Neural cell (in vitro differentiated cells): ENCODE data around the gene METAP2. TPM values are rescaled to one million over a fixed set of nuclear protein-coding genes. Genes with fewer than 3 reads are reported as not detected.

ENCODE experiments used
- H2AFZ ChIP-seq: fragments of 200-600, 300-800 bp; sonication (generic), shearing (Covaris generic); 2 replicates; pipeline ENCODE4 v1.6.0; 2014; ENCODE audit warnings: low read depth, mild to moderate bottlenecking, antibody characterized with exemption, low read length, moderate library complexity
- H3F3A ChIP-seq: fragments of 200-600 bp; shearing (Covaris generic); 2 replicates; pipeline ENCODE4 v1.6.1; 2016; ENCODE audit warnings: mild to moderate bottlenecking, moderate library complexity, mixed read lengths, antibody characterized with exemption, low read length; ENCODE audit not compliant: insufficient read depth, poor library complexity, severe bottlenecking
- H3K27ac ChIP-seq: fragments of 200-600, 300-800 bp; sonication (generic), shearing (Covaris generic); 2 replicates; pipeline ENCODE4 v1.5.1; 2014; ENCODE audit warnings: mild to moderate bottlenecking, low read length, moderate library complexity
- H3K27me3 ChIP-seq: fragments of 300-800, 200-600 bp; sonication (generic), shearing (Covaris generic); 2 replicates; pipeline ENCODE4 v1.6.0; 2014; ENCODE audit warnings: mild to moderate bottlenecking, low read depth, low read length, moderate library complexity; ENCODE audit not compliant: insufficient read depth
- H3K36me3 ChIP-seq: fragments of 300-800, 200-600 bp; sonication (generic), shearing (Covaris generic); 2 replicates; pipeline ENCODE4 v1.5.1; 2014; ENCODE audit warnings: mild to moderate bottlenecking, antibody characterized with exemption, low read length, moderate library complexity; ENCODE audit not compliant: insufficient read depth
- H3K4me2 ChIP-seq: fragments of 300-800, 200-600 bp; sonication (generic), shearing (Covaris generic); 2 replicates; pipeline ENCODE4 v1.6.0; 2014; ENCODE audit warnings: mild to moderate bottlenecking, low read length
- H3K4me3 ChIP-seq: fragments of 300-800, 200-600 bp; sonication (generic), shearing (Covaris generic); 2 replicates; pipeline ENCODE4 v1.5.1; 2014; ENCODE audit warnings: mild to moderate bottlenecking, low read length, moderate library complexity
- H3K79me2 ChIP-seq: fragments of 200-600 bp; shearing (Covaris generic); replicated peaks from 2 replicates; pipeline ENCODE4 v1.6.0; 2014; ENCODE audit warnings: mild to moderate bottlenecking, low read length, moderate library complexity; ENCODE audit not compliant: insufficient read depth
- H3K9ac ChIP-seq: fragments of 300-800, 200-600 bp; sonication (generic), shearing (Covaris generic); 2 replicates; pipeline ENCODE4 v1.6.1; 2016; ENCODE audit warnings: mild to moderate bottlenecking, low read length, mixed read lengths
- H3K9me2 ChIP-seq: fragments of 200-600 bp; shearing (Covaris generic); 2 replicates; pipeline ENCODE4 v1.6.1; 2016; ENCODE audit warnings: mild to moderate bottlenecking, low read length, mixed read lengths; ENCODE audit not compliant: insufficient read depth
- H3K9me3 ChIP-seq: fragments of 200-600, 300-800 bp; sonication (generic), shearing (Covaris generic); 2 replicates; pipeline ENCODE4 v1.6.1; 2016; ENCODE audit warnings: mild to moderate bottlenecking, mixed run types, low read length, moderate library complexity, mixed read lengths
- H4K20me1 ChIP-seq: fragments of 200-600 bp; shearing (Covaris generic); 2 replicates; pipeline ENCODE4 v1.6.1; 2016; ENCODE audit warnings: mild to moderate bottlenecking, mixed run types; ENCODE audit not compliant: insufficient read depth
- CTCF ChIP-seq: fragments of 450-650 bp; IDR thresholded peaks from 2 replicates; pipeline ENCODE4 v1.5.1; 2014; ENCODE audit warnings: antibody characterized with exemption, mild to moderate bottlenecking, moderate library complexity; ENCODE audit not compliant: poor library complexity, severe bottlenecking
- EP300 ChIP-seq: fragments of 450-650 bp; conservative IDR thresholded peaks from 2 replicates; pipeline ENCODE4 v1.6.1; 2014; ENCODE audit warnings: antibody characterized with exemption, mild to moderate bottlenecking, moderate library complexity; ENCODE audit not compliant: poor library complexity, severe bottlenecking
- EZH2 ChIP-seq: fragments of 200-600, 300-800 bp; shearing (Covaris generic), sonication (generic); IDR thresholded peaks from 2 replicates; pipeline ENCODE4 v1.6.1; 2014; ENCODE audit warnings: antibody characterized with exemption, low read length, borderline replicate concordance, mild to moderate bottlenecking; ENCODE audit not compliant: insufficient read depth, poor library complexity, severe bottlenecking
- MXI1 ChIP-seq: fragments of 450-650 bp; conservative IDR thresholded peaks from 2 replicates; pipeline ENCODE4 v1.6.1; 2014; ENCODE audit warnings: antibody characterized with exemption, mild to moderate bottlenecking; ENCODE audit not compliant: poor library complexity, severe bottlenecking
- POLR2AphosphoS5 ChIP-seq: IDR thresholded peaks from 2 replicates; pipeline ENCODE4 v1.6.1; 2012
- RAD21 ChIP-seq: fragments of 450-650 bp; conservative IDR thresholded peaks from 2 replicates; pipeline ENCODE4 v1.6.1; 2014; ENCODE audit warnings: antibody characterized with exemption, mild to moderate bottlenecking, moderate library complexity
- SMC3 ChIP-seq: fragments of 450-650 bp; conservative IDR thresholded peaks from 2 replicates; pipeline ENCODE4 v1.6.1; 2014; ENCODE audit warnings: antibody characterized with exemption, mild to moderate bottlenecking, moderate library complexity; ENCODE audit not compliant: poor library complexity
- TAF1 ChIP-seq: IDR thresholded peaks from 2 replicates; pipeline ENCODE4 v1.6.1; 2012; ENCODE audit warnings: low read depth
- polyA plus RNA-seq: library from polyadenylated mRNA; depleted of rRNA; stranded (reverse); fragments of >200 nt; gene quantifications from 2 replicates; pipeline ENCODE4 v1.2.3, GENCODE V29; 2014
- TF ChIP-seq, protein P1 (sequence below): IDR thresholded peaks from 2 replicates; pipeline ENCODE4 v1.6.1; 2012; ENCODE audit warnings: borderline replicate concordance

METAP2 gene
- polyA plus RNA-seq, 1 donor from 2014 or later, result 78.0 TPM

GRCh38 chr12:95517246-95517645 is 43.3 kb downstream of the METAP2 start:
- Histone ChIP-seq H3K79me2 (no peaks in the 10 kb centered on the region), H4K20me1 (no peaks in the 10 kb centered on the region), H3K4me2 (no peak overlapping the region), H3K36me3 (peaks cover 15% of the 10 kb centered on the region), H3K9me3 (no peaks in the 10 kb centered on the region), H3K27me3 (no peaks in the 10 kb centered on the region), H3K4me3 (no peak overlapping the region), H3F3A (no peaks in the 10 kb centered on the region), H3K9me2 (no peaks in the 10 kb centered on the region), H2AFZ (no peak overlapping the region), H3K9ac (no peak overlapping the region), H3K27ac (no peak overlapping the region)
- TF ChIP-seq EZH2 (no peak), SMC3 (no peak), POLR2AphosphoS5 (no peak), EP300 (no peak), RAD21 (no peak), MXI1 (no peak), TAF1 (no peak), CTCF (no peak)
- TF ChIP-seq, protein P1, sequence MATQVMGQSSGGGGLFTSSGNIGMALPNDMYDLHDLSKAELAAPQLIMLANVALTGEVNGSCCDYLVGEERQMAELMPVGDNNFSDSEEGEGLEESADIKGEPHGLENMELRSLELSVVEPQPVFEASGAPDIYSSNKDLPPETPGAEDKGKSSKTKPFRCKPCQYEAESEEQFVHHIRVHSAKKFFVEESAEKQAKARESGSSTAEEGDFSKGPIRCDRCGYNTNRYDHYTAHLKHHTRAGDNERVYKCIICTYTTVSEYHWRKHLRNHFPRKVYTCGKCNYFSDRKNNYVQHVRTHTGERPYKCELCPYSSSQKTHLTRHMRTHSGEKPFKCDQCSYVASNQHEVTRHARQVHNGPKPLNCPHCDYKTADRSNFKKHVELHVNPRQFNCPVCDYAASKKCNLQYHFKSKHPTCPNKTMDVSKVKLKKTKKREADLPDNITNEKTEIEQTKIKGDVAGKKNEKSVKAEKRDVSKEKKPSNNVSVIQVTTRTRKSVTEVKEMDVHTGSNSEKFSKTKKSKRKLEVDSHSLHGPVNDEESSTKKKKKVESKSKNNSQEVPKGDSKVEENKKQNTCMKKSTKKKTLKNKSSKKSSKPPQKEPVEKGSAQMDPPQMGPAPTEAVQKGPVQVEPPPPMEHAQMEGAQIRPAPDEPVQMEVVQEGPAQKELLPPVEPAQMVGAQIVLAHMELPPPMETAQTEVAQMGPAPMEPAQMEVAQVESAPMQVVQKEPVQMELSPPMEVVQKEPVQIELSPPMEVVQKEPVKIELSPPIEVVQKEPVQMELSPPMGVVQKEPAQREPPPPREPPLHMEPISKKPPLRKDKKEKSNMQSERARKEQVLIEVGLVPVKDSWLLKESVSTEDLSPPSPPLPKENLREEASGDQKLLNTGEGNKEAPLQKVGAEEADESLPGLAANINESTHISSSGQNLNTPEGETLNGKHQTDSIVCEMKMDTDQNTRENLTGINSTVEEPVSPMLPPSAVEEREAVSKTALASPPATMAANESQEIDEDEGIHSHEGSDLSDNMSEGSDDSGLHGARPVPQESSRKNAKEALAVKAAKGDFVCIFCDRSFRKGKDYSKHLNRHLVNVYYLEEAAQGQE, result no peak

DNA sequence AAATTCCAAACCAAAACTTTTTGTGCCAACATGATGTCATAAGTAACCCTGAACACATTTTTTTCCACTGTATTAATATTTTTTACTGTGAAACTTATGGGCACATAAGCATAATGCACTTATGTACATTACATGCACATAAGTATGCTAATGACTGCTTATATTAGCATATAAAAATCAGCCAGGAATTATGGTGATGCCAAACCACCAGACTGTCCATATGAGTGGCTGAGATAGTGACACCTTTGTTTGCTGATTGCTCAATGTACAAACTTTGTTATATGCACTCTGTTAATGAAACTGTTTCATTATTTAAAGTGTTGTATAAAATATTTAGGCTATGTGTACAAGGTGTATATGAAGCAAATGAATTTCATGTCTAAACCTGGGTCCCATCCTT is 45.0 kb downstream of the METAP2 start:
- H3K36me3 ChIP-seq, result peaks cover 4% of the 10 kb centered on the region
- no peaks in the 10 kb centered on the region for H4K20me1 ChIP-seq
- no peaks in the 10 kb centered on the region for H3K79me2 ChIP-seq
- H2AFZ ChIP-seq, result no peak overlapping the region
- H3K4me3 ChIP-seq, result no peak overlapping the region
- no peaks in the 10 kb centered on the region for H3K9me3 ChIP-seq
- no peak overlapping the region for H3K9ac ChIP-seq
- no peak overlapping the region for H3K27ac ChIP-seq
- no peaks in the 10 kb centered on the region for H3K9me2 ChIP-seq
- H3K4me2 ChIP-seq, result no peak overlapping the region
- H3K27me3 ChIP-seq, result no peaks in the 10 kb centered on the region
- H3F3A ChIP-seq, result no peaks in the 10 kb centered on the region
- TF ChIP-seq RAD21 (no peak), EZH2 (no peak), POLR2AphosphoS5 (no peak), EP300 (no peak)

DNA sequence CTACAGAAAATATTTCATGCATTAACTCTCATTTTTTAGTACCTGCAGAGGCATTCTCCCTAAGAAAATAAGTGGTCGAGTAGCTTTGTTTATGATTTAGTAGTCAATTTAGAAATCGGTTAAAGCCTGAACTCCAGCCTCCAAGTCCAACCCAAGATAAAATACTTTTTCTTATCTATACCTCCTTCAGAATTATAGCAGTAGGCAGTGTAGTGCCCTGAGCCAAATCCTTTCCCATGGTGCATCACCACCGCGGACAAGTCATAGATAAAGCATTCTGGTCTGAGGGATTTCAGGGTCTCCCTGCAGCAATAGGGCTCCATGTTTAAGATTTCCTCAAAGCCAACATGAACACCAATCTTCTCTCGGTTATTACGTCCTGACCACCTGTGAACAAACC is 46.9 kb downstream of the METAP2 start:
- H3K27ac ChIP-seq, result no peak overlapping the region
- H3K9me3 ChIP-seq, result no peaks in the 10 kb centered on the region
- TF ChIP-seq EP300 (no peak), MXI1 (no peak), CTCF (no peak), POLR2AphosphoS5 (no peak), RAD21 (no peak), SMC3 (no peak), TAF1 (no peak), EZH2 (no peak)
- TF ChIP-seq, protein P1, result no peak
- no peaks in the 10 kb centered on the region for H4K20me1 ChIP-seq
- H2AFZ ChIP-seq, result no peak overlapping the region
- H3F3A ChIP-seq, result no peaks in the 10 kb centered on the region
- H3K9ac ChIP-seq, result no peak overlapping the region
- H3K79me2 ChIP-seq, result no peaks in the 10 kb centered on the region
- no peaks in the 10 kb centered on the region for H3K9me2 ChIP-seq
- H3K27me3 ChIP-seq, result no peaks in the 10 kb centered on the region
- H3K4me3 ChIP-seq, result no peak overlapping the region
- H3K36me3 ChIP-seq, result no peaks in the 10 kb centered on the region
- no peak overlapping the region for H3K4me2 ChIP-seq
